Measurements from ENCODE around the gene U2SURP.

Gene U2SURP

DNA sequence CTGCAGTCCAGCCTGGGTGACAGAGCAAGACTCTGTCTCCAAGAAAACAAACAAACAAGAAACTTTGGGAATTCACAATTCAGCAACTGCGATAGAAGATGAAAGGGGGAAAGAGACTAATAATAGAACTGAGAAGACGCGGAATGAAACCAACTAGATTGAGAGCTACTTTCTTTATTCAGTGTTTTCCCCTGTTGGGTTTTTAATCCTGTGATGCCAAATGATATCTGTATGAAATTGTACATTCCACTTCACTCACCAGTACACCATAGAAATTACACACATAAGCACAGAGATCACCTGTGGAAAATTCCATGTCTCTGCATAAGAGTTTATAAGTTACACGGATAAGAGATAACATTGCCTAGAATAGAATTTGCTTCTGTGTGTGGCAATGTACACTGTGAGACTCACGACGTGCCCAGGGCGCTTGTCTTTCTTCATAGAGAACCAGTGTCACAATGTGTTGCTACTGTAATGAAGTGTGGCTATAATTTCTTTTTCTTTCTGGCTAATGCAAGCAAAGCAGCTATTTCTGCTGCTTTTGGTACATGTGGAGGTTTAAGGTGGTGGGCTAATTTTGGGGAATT lies 100.5 kb downstream of the U2SURP start:
- DNase-seq (ENCODE audit: low read depth), result no peak

DNA sequence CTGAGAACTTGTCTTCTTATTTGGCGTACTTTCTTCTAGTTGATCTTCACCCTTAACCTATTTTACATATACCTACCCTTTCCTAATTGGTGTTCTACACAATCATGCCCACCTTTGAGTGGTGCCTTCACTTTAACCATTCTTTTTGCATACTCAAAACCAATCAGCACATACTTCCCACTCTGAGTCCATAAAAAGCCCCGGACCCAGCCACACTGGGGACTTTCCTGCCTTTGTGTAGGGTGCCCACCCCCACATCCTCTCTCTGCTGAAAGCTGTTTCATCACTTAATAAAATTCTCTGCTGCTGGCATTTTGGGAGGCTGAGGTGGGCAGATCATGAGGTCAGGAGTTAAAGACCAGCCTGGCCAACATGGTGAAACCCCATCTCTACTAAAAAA lies 102.3 kb downstream of the U2SURP start:
- no peak for DNase-seq (ENCODE audit: low read depth)

- no peak for DNase-seq (ENCODE audit: low read depth)
These were observed 103.8 kb downstream of the U2SURP start for GRCh38 chr3:143105170-143105569.

DNA sequence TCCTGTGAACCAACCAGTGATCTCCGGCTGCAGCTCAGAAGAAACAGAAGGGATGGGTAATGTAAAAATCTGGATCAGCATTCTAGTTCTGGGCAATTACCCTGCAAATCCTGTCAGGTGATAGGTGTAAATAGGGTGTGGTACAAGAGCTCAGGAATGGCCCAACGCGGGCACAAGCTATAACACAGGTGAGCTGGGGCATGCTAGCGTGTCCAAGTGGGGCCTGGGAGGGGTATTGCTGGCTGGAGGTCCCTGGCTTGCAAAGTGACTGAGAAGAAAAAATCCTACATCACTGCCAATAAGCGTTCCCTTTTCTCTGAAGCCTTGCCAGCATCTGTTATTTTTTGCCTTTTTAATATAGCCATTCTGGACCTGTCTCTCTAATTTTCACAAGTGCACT lies 108.5 kb downstream of the U2SURP start:
- no peak for DNase-seq (ENCODE audit: low read depth)

Measured in activated T-helper 9 cell treated with anti-CD3 and anti-CD28 coated beads, Interleukin-2, amount 50 U/mL, for 16 hours (primary cell).